Right kidney (tissue), 1 donor: Measurements from ENCODE around the gene CYP4F8.
"Not testable (repeated sequence)": the region's sequence is repeated elsewhere in the genome, so short reads cannot be mapped to it uniquely, and the experiment has no call there.

Experiments
- DNase-seq: peaks from one replicate; pipeline ENCODE4 v3.0.0-alpha.2; 2016

The CYP4F8 gene

DNA sequence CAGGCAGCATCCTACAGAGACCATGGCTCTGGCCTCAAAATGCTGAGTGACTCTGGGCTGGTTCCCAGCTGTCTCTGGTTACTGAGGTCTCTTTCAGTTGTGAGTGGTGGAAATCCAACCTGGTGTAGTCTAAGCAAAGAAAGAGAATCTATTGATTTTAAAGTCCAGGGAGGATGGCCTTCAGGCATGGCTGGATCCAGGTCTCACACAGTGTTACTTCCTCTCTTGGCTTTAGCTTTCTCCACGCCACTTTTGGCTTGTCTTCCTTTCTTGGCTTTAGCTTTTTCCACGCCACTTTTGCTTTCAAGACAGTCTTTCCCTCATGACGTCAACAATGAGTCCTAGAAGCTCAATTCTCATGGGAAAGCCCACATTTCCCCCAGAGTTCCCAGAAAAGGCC, 29.8 kb downstream of the CYP4F8 start:
- no peak for DNase-seq

DNA sequence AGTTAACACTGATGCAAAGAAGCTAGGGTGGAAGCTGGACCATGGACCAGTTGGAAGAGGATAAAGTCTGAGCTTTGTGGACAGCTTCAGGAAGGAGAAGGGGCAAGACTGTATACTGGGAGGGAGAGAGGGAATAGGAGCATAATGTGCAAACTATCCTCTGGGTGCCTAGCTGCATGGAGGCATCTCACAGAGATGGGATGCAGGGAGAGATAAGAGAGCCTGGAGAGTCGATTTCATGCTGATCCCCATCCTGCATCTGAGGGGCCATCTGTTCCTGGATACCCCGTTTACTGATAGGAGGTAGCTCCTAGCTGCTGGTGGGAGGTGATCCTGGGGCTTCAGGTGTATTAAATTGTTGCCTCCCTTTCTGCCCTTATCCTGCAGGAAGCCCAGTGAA, 34.5 kb downstream of the CYP4F8 start:
- no peak for DNase-seq

- DNase-seq = not testable (repeated sequence)
These were observed 35.1 kb downstream of the CYP4F8 start for GRCh38 chr19:15650123-15650522.

DNA sequence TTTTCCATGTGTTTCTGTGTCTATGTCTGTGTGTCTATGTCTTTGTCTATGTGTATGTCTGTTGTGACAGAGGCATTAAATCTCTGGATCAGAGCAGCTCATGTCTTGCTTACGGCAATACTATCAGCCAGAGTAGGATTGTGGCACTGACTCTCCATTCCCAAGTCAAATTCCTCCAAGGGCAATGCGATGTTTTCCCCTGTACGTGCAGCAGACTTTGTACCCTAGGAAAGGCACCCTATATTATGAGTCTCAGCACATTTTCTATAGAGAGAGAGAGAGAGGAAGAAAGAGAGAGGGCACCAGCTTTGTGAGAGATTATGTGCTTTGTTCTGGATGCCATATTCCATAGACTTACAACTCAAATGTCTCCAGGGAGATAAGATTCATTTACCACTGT, 36.8 kb downstream of the CYP4F8 start:
- DNase-seq = no peak

DNA sequence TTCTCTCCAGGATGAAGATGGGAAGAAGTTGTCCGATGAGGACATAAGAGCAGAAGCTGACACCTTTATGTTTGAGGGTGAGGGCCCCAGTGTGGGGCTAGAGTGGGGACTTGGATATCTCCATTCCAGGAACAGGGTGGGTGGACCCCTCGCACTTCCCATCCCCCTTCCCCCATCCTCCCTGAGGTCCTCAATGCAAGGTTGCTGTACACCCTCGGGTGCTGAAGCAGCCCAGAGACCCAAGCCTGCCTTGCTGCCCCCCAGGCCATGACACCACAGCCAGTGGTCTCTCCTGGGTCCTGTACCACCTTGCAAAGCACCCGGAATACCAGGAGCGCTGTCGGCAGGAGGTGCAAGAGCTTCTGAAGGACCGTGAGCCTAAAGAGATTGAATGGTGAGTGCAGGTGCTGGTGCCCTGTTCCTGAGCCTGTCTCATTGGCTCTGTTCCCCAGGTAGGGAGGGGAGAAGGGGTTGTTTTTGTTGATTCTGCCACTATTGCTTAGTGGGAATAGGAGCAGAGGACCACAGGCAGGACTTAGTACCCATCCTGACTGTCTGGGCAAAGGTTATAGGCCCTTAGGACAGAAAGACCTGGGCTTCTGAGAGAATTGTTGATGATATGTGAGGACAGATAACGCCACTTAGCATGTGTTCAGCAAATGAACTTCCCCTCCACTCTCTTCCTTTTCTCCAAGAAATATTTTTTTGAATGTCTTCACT, 37.7 kb downstream of the CYP4F8 start:
- DNase-seq = no peak

DNA sequence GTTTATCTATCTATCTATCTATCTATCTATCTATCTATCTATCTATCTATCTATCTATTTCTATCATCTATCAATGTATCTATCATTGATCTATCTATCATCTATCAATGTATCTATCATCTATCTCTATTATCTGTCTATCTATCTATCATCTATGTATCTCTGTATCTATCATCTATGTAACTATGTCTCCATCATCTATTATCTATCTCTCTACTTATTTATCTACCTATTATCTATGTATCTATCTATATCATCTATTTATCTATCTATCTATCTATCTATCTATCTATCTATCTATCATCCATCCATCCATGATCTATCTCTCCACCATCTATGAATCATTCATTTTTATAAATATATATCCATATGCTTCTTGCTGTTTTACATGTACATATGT, 41.4 kb downstream of the CYP4F8 start:
- no peak for DNase-seq

DNA sequence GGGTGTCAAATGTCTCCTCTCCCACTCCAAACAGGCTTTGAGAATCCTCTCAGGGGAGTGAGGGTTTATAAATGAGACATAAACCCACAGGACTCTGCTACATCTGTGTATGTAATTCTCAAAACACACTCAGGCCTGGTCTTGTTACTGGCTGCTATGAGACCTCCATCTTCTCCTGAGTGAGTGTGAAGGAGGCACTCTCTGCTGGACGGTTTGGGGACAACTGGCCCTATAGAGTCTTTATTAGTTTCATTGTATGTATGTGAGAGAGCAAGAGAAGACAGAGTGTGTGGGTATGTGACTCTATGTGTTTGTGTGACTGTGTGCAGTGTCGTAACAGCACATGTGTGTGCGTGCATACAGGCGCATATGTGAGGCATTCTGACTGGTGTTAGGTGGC, 48.2 kb downstream of the CYP4F8 start:
- DNase-seq = no peak

- DNase-seq = no peak
These were observed 51.2 kb downstream of the CYP4F8 start for GRCh38 chr19:15666186-15666585.

- DNase-seq = no peak
These were observed 51.9 kb downstream of the CYP4F8 start for GRCh38 chr19:15666883-15667282.

DNA sequence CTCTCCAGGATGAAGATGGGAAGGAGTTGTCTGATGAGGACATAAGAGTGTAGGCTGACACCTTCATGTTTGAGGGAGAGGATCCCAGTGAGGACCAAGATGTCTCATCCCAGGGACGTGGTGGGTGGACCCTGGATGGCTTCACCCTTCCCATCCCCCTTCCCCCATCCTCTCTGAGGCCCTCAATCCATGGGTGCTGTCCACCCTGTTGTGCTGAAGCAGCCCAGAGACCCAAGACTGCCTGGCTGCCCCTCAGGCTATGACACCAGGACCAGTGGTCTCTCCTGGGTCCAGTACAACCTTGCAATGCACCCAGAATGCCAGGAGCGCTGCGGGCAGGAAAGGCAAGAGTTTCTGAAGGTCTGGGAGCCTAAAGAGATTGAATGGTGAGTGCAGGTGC, 54.4 kb downstream of the CYP4F8 start:
- no peak for DNase-seq

DNA sequence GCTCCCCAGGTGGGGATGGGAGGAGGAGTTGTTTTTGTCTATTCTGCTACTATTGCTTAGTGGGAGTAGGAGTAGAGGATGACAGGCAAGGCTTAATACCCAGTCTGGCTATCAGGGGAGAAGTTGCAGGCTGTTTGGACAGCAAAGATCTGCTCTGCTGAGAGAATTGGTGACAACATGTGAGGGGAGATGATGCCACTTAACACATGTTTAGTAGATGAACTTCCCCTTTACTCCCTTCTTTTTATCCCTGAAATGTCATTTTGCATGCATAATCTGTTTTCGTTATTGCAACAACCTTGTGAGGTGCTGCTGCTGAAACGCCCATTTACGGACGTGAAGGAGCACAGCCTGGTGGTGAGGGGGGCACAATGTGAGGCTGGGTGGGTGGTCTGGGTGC, 54.9 kb downstream of the CYP4F8 start:
- no peak for DNase-seq

DNA sequence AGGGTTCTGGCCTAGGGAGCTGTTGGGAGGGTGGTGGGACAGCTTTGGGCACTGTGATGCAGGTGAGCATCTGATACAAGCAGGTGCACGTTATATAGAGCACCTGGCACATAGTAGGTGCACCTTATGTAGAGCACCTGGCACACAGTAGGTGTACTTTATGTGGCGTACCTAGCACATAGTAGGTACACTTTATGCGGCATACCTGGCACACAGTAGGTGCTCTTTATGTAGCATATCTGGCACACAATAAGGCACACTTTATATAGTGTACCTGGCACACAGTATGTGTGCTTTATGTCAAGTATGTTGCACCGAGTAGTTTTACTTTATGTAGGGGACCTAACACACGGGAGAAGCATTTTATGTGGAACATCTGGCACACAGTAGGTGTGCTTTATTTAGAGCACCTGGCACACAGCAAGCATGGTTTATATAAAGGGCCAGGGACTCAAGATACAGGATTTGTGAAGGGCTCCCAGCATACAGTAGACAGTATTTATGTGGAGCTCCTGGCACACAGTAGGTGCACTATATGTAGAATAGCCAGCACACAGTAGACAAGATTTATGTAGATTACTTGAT, 56.3 kb downstream of the CYP4F8 start:
- no peak for DNase-seq

DNA sequence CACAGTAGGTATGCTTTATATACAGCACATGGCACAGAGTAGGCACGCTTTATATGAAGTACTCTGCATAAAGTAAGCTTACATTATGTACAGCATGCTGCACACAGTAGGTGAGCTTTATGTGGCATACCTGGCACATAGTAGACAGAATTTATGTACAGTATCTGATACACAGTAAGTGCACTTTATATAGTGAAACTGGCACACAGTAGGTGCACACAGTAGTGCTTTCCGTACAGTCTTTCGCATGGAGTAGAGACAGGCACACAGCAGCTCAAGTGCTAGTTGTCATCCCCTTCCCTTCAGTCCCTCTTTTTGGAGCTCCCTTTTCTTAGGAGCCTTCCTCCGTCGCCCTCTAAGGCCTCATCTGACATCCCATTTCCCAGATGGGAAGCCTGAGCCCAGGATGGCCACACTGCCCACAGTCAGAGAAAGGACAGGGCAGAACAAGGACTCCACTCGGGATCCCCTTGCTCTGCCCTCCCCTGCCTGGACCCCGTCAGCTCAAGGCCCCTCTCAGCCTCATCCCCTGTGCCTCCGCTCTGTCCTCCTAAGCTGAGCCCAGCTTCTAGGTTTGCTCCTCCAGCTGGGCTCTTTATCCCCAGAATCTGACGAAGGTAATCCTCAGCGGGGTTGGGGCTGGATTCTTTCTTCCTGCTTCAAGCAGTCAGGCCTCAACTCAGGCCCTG, 57.0 kb downstream of the CYP4F8 start:
- DNase-seq = no peak

DNA sequence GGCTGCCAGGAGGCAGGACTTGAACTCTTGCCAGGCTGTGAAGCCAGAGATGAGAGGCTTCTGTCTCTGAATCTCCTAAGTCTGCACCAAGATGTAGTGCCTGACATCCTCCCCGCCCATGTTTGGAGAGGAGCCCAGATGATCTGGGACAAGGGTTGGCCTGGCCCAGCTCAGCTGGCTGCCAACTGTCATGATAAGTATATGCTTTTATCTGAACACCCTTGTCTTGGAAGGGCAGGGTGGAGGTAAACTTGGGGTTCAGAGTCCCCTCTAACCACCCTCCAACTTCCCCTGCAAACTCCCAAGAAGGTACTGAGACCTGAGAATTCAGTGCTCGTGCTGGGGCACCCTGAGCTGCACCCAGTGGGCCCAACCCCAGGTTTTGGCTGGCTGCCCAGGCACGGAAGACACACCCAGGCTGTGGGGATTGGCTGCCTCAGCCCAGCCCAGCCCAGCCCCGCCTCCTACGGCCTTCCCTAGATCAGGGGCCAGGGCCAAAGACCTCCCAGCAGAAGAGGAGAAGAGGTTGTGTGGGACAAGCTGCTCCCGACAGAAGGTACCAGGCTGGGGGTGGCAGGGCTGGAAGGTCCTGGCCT, 57.7 kb downstream of the CYP4F8 start, which contains the start of gene CYP4F12:
Gene CYP4F12, plus strand, starts transcription at position 508 of the 596 bp plus-strand sequence. CDS start 443 bp downstream, outside the sequence.
- DNase-seq = no peak

DNA sequence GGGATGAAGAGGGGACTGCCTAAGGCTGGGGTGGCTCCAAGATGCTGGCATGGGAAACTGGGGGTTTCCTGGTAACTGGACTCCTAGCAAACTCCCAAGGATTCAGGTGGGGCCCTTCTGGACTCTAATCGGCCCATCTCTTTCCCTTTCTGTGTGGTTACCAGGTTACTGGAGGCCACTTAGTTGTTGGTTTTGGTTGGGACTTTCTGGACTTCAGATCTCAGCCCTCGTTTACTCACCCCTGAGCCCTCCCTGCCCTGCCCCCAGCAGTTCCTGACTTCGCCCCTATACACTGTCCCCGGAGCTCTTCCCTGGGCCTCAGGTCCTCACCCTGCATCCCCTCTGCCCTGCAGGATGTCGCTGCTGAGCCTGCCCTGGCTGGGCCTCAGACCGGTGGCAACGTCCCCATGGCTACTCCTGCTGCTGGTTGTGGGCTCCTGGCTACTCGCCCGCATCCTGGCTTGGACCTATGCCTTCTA, 58.2 kb downstream of the CYP4F8 start:
- no peak for DNase-seq

DNA sequence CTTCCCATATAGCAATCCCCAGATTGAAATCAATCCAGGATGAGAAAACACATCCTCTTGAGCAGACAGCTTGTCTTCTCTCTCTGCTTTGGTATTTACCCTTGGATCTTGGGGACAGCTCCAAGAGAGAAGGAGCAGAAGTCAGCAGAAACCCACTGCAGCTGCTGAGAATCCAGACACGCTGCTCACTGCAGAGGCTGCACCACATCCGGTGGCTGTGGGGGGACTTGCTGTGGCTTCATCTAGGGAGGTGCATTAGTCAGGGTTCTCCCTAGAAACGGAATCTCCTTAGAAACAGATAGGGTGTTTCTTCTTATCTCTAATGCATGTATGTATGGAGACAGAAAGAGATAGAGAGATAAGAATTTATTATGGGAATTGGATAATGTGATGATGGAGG, 60.5 kb downstream of the CYP4F8 start:
- DNase-seq = no peak

GRCh38 chr19:15679089-15679488, 64.1 kb downstream of the CYP4F8 start:
- no peak for DNase-seq

- DNase-seq = not testable (repeated sequence)
These were observed 64.8 kb downstream of the CYP4F8 start for GRCh38 chr19:15679865-15680264.
